OCI-LY1 (cell line): ENCODE data around the gene ZYX.

Experiments
- H2AFZ ChIP-seq: fragments of 200-600 bp; sonication (generic), shearing (Covaris generic); 2 replicates; pipeline ENCODE4 v1.6.0; 2014; ENCODE audit warnings: antibody characterized with exemption, mild to moderate bottlenecking, low read length
- H3F3A ChIP-seq: fragments of 200-600 bp; sonication (generic), shearing (Covaris generic); 2 replicates; pipeline ENCODE4 v1.6.0; 2014; ENCODE audit warnings: mild to moderate bottlenecking, antibody characterized with exemption, low read length, moderate library complexity; ENCODE audit not compliant: insufficient read depth
- H3K27ac ChIP-seq: fragments of 200-600 bp; sonication (generic); 2 replicates; pipeline ENCODE4 v1.5.1; 2014; ENCODE audit warnings: low read length, mixed run types, mild to moderate bottlenecking, low read depth; ENCODE audit not compliant: poor library complexity, severe bottlenecking
- H3K27me3 ChIP-seq: fragments of 200-600 bp; sonication (generic); 2 replicates; pipeline ENCODE4 v1.6.0; 2014; ENCODE audit warnings: antibody characterized with exemption, mild to moderate bottlenecking, low read length, moderate library complexity; ENCODE audit not compliant: insufficient read depth
- H3K36me3 ChIP-seq: fragments of 200-600 bp; sonication (generic); 2 replicates; pipeline ENCODE4 v1.6.1; 2014; ENCODE audit warnings: mild to moderate bottlenecking, antibody characterized with exemption, low read length, moderate library complexity, mixed read lengths; ENCODE audit not compliant: insufficient read depth
- H3K4me1 ChIP-seq: fragments of 200-600 bp; sonication (generic); 2 replicates; pipeline ENCODE4 v1.5.1; 2014; ENCODE audit warnings: mild to moderate bottlenecking, low read length, moderate library complexity; ENCODE audit not compliant: insufficient read depth, severe bottlenecking
- H3K4me2 ChIP-seq: fragments of 200-600 bp; sonication (generic), shearing (Covaris generic); 2 replicates; pipeline ENCODE4 v1.6.1; 2014; ENCODE audit warnings: low read length
- H3K4me3 ChIP-seq: fragments of 200-600 bp; sonication (generic); 2 replicates; pipeline ENCODE4 v1.5.1; 2014; ENCODE audit warnings: low read length, low read depth, mild to moderate bottlenecking, mixed read lengths; ENCODE audit not compliant: poor library complexity, severe bottlenecking
- H3K79me2 ChIP-seq: fragments of 200-600 bp; shearing (Covaris generic); 2 replicates; pipeline ENCODE4 v1.6.1; 2016; ENCODE audit warnings: mixed run types, low read length, mixed read lengths; ENCODE audit not compliant: insufficient read depth
- H3K9ac ChIP-seq: fragments of 200-600 bp; sonication (generic), shearing (Covaris generic); 2 replicates; pipeline ENCODE4 v1.6.1; 2014; ENCODE audit warnings: mild to moderate bottlenecking, low read length, mixed read lengths
- H3K9me2 ChIP-seq: fragments of 200-600 bp; sonication (generic), shearing (Covaris generic); 2 replicates; pipeline ENCODE4 v1.6.1; 2014; ENCODE audit warnings: low read depth, mild to moderate bottlenecking, low read length, mixed read lengths
- H3K9me3 ChIP-seq: fragments of 200-600 bp; shearing (Covaris generic); 2 replicates; pipeline ENCODE4 v1.6.1; 2014; ENCODE audit warnings: low read length, mixed read lengths
- H4K20me1 ChIP-seq: fragments of 200-600 bp; sonication (generic), shearing (Covaris generic); 2 replicates; pipeline ENCODE4 v1.6.0; 2016; ENCODE audit warnings: mild to moderate bottlenecking, low read length; ENCODE audit not compliant: insufficient read depth
- CTCF ChIP-seq: fragments of 200-600 bp; sonication (generic), shearing (Covaris generic); IDR thresholded peaks from 2 replicates; pipeline ENCODE4 v1.5.1; 2017; ENCODE audit warnings: mild to moderate bottlenecking, antibody characterized with exemption, low read length, moderate library complexity, mixed read lengths
- EZH2 ChIP-seq: fragments of 200-600 bp; sonication (generic), shearing (Covaris generic); IDR thresholded peaks from 2 replicates; pipeline ENCODE4 v1.8.0; 2017; ENCODE audit warnings: borderline replicate concordance, mixed run types, mild to moderate bottlenecking, antibody characterized with exemption, low read length, moderate library complexity, mixed read lengths

The ZYX gene

DNA sequence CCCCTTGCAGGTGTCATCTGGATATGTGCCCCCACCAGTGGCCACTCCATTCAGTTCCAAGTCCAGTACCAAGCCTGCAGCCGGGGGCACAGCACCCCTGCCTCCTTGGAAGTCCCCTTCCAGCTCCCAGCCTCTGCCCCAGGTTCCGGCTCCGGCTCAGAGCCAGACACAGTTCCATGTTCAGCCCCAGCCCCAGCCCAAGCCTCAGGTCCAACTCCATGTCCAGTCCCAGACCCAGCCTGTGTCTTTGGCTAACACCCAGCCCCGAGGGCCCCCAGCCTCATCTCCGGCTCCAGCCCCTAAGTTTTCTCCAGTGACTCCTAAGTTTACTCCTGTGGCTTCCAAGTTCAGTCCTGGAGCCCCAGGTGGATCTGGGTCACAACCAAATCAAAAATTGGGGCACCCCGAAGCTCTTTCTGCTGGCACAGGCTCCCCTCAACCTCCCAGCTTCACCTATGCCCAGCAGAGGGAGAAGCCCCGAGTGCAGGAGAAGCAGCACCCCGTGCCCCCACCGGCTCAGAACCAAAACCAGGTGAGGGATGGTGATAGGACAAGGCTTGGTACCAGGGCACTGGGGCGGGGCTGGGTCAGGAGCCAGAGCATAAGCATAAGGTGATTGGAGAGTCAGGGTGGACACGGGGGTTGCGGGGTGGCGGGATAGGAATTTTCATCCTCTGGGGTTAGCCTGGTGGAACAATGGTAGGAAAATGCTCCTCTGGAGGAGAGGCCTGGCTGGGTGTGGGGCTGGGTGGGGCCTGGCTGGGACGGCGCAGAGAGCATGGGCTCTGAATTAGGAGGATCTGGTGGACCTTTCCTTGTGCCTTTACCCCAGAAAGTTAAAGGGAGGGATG lies 1.9 kb downstream of the ZYX start:
- Histone ChIP-seq H3F3A (no peaks in the 10 kb centered on the region), H3K9me2 (no peaks in the 10 kb centered on the region), H4K20me1 (no peaks in the 10 kb centered on the region), H3K27ac (no peak overlapping the region), H3K27me3 (0 out of 2 replicates have a peak, but pooled peaks cover 4% of the 10 kb centered on the region), H3K9me3 (no peaks in the 10 kb centered on the region), H3K4me3 (no peak overlapping the region), H3K79me2 (no peaks in the 10 kb centered on the region), H3K36me3 (no peaks in the 10 kb centered on the region), H3K4me1 (peaks cover 4% of the 10 kb centered on the region), H3K4me2 (no peak overlapping the region), H3K9ac (no peak overlapping the region), H2AFZ (no peak overlapping the region)
- TF ChIP-seq CTCF (no peak), EZH2 (no peak)

DNA sequence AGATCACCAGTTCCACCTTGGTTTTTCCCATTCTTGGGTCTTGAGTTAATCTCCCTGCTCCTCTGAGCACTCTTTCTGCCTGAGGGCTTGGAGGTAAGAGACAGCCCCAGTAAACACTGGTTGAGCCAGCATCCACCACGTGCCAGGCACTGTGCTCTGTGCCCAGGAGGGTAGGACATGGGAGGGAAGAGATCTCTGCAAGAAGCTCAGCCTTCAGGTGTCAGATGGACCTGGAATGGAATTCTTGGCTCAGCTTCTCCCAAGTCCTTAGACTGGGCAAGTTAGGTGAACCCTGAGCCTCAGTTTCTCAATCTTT lies 2.5 kb downstream of the ZYX start:
- Histone ChIP-seq H3K79me2 (no peaks in the 10 kb centered on the region), H3K27me3 (0 out of 2 replicates have a peak, but pooled peaks cover 4% of the 10 kb centered on the region), H4K20me1 (no peaks in the 10 kb centered on the region), H3K36me3 (no peaks in the 10 kb centered on the region), H3K9me2 (no peaks in the 10 kb centered on the region), H3F3A (no peaks in the 10 kb centered on the region), H3K4me2 (no peak overlapping the region), H3K4me3 (no peak overlapping the region), H3K4me1 (peaks cover 4% of the 10 kb centered on the region), H3K9me3 (no peaks in the 10 kb centered on the region), H2AFZ (no peak overlapping the region), H3K27ac (no peak overlapping the region), H3K9ac (no peak overlapping the region)
- TF ChIP-seq CTCF (no peak), EZH2 (no peak)

GRCh38 chr7:143384148-143384547 lies 3.0 kb downstream of the ZYX start:
- no peak for TF ChIP-seq CTCF
- no peak for TF ChIP-seq EZH2
- Histone ChIP-seq H3K4me2 (no peak overlapping the region), H3K36me3 (no peaks in the 10 kb centered on the region), H3K4me1 (peaks cover 4% of the 10 kb centered on the region), H4K20me1 (no peaks in the 10 kb centered on the region), H3K27ac (no peak overlapping the region), H3K9me3 (no peaks in the 10 kb centered on the region), H3K9me2 (no peaks in the 10 kb centered on the region), H3K4me3 (no peak overlapping the region), H2AFZ (no peak overlapping the region), H3K9ac (no peak overlapping the region), H3K27me3 (0 out of 2 replicates have a peak, but pooled peaks cover 4% of the 10 kb centered on the region), H3K79me2 (no peaks in the 10 kb centered on the region), H3F3A (no peaks in the 10 kb centered on the region)
